Measurements from ENCODE around the gene RHO. TPM values are rescaled to one million over a fixed set of nuclear protein-coding genes. Genes with fewer than 3 reads are reported as not detected.
"Not testable (repeated sequence)": the region's sequence is repeated elsewhere in the genome, so short reads cannot be mapped to it uniquely, and the experiment has no call there.

RHO gene
- not detected for total RNA-seq
- not detected for polyA plus RNA-seq
- total RNA-seq: not detected

DNA sequence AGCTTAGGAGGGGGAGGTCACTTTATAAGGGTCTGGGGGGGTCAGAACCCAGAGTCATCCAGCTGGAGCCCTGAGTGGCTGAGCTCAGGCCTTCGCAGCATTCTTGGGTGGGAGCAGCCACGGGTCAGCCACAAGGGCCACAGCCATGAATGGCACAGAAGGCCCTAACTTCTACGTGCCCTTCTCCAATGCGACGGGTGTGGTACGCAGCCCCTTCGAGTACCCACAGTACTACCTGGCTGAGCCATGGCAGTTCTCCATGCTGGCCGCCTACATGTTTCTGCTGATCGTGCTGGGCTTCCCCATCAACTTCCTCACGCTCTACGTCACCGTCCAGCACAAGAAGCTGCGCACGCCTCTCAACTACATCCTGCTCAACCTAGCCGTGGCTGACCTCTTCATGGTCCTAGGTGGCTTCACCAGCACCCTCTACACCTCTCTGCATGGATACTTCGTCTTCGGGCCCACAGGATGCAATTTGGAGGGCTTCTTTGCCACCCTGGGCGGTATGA is at the start of gene RHO:
TSS of gene RHO (plus strand) at position 51 of the 512 bp plus-strand sequence. CDS start at position 146, 95 bp downstream.
- ATAC-seq: no peak
- no peaks in the 10 kb centered on the region for H3K4me1 Mint-ChIP-seq
- H3K9me3 Mint-ChIP-seq: no peaks in the 10 kb centered on the region
- no peak for DNase-seq
- H3K4me3 Mint-ChIP-seq: no peak within 1 kb of the TSS
- no peak within 1 kb of the TSS for H3K27ac ChIP-seq (ENCODE audit: low read depth, low read length)
- H3K36me3 Mint-ChIP-seq: no peaks in the 10 kb centered on the region
- no peak within 1 kb of the TSS for H3K4me3 ChIP-seq (ENCODE audit: low read length)
- ChIA-PET POLR2A (no interaction called here), CTCF (interaction anchor here (1.0 kb wide), 1 partner anchor 100 kb away, joined by 3 read pairs; no protein-coding TSS in a partner anchor)
- no peaks in the 10 kb centered on the region for H3K27me3 Mint-ChIP-seq
- H3K9me3 ChIP-seq (ENCODE audit: control insufficient read depth in 2 of 3, low read length in 3 of 3): no peaks in the 10 kb centered on the region
- H3K27me3 ChIP-seq (ENCODE audit: control insufficient read depth in 2 of 2, insufficient read depth in 2 of 2, low read length in 2 of 2): no peaks in the 10 kb centered on the region
- intact Hi-C loops (cut with micrococcal nuclease): no loop called here
- H3K27ac Mint-ChIP-seq: peak within 1 kb of the TSS in 1 of 9 donors; percentile 59
- H3K4me1 ChIP-seq (ENCODE audit: control insufficient read depth in 2 of 2, insufficient read depth in 2 of 2, low read length in 2 of 2): no peaks in the 10 kb centered on the region
- H3K36me3 ChIP-seq (ENCODE audit: control insufficient read depth in 2 of 3, insufficient read depth in 3 of 3, low read length in 3 of 3): no peaks in the 10 kb centered on the region

DNA sequence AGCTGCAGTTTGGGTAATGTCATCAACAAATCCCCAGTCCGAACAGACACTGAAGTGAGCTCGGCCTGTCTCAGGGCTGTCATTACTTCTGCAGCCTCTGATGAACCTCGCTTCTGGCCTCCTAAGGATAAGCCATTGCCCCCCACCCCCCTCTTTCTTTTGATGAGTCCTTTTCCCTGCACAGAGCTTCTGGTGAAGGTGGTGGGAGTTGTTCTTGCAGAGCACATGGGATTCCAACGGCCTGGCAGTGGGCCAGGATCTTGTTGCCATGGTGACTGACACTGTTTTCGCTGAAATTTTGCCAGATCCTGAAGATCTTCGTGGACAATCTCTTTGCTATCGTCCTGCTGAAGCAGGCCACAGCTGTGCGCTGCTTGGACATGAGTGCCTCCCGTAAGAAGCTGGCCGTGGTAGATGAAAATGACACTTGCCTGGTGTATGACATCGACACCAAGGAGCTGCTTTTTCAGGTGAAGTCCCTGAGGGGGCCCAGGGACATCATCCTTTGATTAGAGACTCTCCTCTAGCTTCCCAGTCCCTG is 47.1 kb upstream of the RHO start:
- H3K9me3 ChIP-seq (ENCODE audit: control insufficient read depth in 2 of 3, low read length in 3 of 3); H3K27me3 Mint-ChIP-seq; H3K4me3 ChIP-seq (ENCODE audit: low read length); H3K9me3 Mint-ChIP-seq; intact Hi-C loops (cut with micrococcal nuclease); ATAC-seq; H3K27me3 ChIP-seq (ENCODE audit: control insufficient read depth in 2 of 2, insufficient read depth in 2 of 2, low read length in 2 of 2): not testable (repeated sequence)
- Histone ChIP-seq H3K36me3 (ENCODE audit: control insufficient read depth in 2 of 3, insufficient read depth in 3 of 3, low read length in 3 of 3) (peaks cover 0 to 13% (median 7%) of the 10 kb centered on the region in 3 experiments), H3K27ac (ENCODE audit: low read depth, low read length) (peak overlapping the region; percentile 67), H3K4me1 (ENCODE audit: control insufficient read depth in 2 of 2, insufficient read depth in 2 of 2, low read length in 2 of 2) (peaks cover 0 to 12% of the 10 kb centered on the region in 2 donors)
- ChIA-PET CTCF (interaction anchor here (0.5 to 1.1 kb wide), 3 partner anchors 9 to 1549 kb away, joined by 3 to 4 read pairs (median 3); no protein-coding TSS in a partner anchor), POLR2A (interaction anchor here (0.6 to 1.3 kb wide), 3 partner anchors 40 to 801 kb away, joined by 3 to 4 read pairs (median 3); partner anchors contain the start of gene IFT122)
- Mint-ChIP-seq H3K4me3 (peak overlapping the region in 7 of 10 donors; percentile 35 to 66 (median 62)), H3K4me1 (peaks cover 7 to 28% (median 10%) of the 10 kb centered on the region in 7 donors), H3K27ac (peak overlapping the region; percentile 84 to 99 (median 95)), H3K36me3 (peaks cover 6 to 37% (median 12%) of the 10 kb centered on the region in 5 donors)
- DNase-seq: peak in 1 of 9 donors; percentile 7

DNA sequence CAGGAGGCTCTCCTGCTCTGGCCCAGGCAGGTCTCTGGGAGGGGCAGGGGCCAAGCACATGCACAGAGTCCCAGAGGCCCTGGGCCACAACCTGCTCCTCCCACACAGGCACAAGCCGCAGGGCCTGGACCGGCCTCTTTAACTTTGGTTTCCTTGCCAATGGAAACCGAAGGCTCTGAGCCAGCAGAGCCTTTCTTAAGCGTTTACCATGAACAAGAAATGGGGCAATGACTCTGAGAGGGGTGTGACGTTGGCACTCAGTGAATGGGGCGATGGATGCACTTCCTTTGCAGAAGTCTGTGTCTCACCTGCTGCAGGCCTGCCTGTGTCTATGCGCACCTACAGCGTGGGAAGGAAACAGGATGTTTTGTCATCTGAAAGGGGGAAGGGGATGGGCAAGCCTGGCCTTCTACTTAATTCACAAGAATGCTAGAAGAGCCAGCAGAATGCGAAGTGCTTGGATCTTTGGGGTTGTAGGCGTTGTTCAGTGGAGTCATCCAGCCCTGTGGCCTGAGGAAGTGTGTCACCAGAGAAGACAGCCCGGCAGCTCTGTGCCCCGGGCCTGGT is 46.6 kb upstream of the RHO start:
- peak overlapping the region; percentile 67 for H3K27ac ChIP-seq (ENCODE audit: low read depth, low read length)
- H3K27me3 Mint-ChIP-seq: no peaks in the 10 kb centered on the region
- peak overlapping the region in 9 of 10 donors; percentile 3 to 66 (median 61) for H3K4me3 Mint-ChIP-seq
- no peaks in the 10 kb centered on the region for H3K9me3 ChIP-seq (ENCODE audit: control insufficient read depth in 2 of 3, low read length in 3 of 3)
- H3K27me3 ChIP-seq (ENCODE audit: control insufficient read depth in 2 of 2, insufficient read depth in 2 of 2, low read length in 2 of 2): no peaks in the 10 kb centered on the region
- peak overlapping the region; percentile 84 to 99 (median 95) for H3K27ac Mint-ChIP-seq
- H3K4me1 ChIP-seq (ENCODE audit: control insufficient read depth in 2 of 2, insufficient read depth in 2 of 2, low read length in 2 of 2): peaks cover 0 to 12% of the 10 kb centered on the region in 2 donors
- POLR2A ChIA-PET: interaction anchor here (0.6 to 1.3 kb wide), 3 partner anchors 14 to 41 kb away, joined by 3 to 4 read pairs (median 3); partner anchors contain the start of gene IFT122
- CTCF ChIA-PET: interaction anchor here (1.1 kb wide), 1 partner anchor 9 kb away, joined by 4 read pairs; no protein-coding TSS in a partner anchor
- peaks cover 0 to 10% (median 5%) of the 10 kb centered on the region in 3 experiments for H3K36me3 ChIP-seq (ENCODE audit: control insufficient read depth in 2 of 3, insufficient read depth in 3 of 3, low read length in 3 of 3)
- H3K9me3 Mint-ChIP-seq: no peaks in the 10 kb centered on the region
- H3K4me1 Mint-ChIP-seq: peaks cover 9 to 28% (median 10%) of the 10 kb centered on the region in 7 donors
- peaks cover 6 to 31% (median 15%) of the 10 kb centered on the region in 5 donors for H3K36me3 Mint-ChIP-seq
- ATAC-seq (peak; percentile 93), DNase-seq (peak in 8 of 9 donors; percentile 11 to 89 (median 84))
- no peak overlapping the region for H3K4me3 ChIP-seq (ENCODE audit: low read length)
- intact Hi-C loops (cut with micrococcal nuclease): loop anchor here in 1 of 2 donors (1.0 kb wide), 1 partner anchor 42 kb away; the partner anchor contains the start of gene IFT122

DNA sequence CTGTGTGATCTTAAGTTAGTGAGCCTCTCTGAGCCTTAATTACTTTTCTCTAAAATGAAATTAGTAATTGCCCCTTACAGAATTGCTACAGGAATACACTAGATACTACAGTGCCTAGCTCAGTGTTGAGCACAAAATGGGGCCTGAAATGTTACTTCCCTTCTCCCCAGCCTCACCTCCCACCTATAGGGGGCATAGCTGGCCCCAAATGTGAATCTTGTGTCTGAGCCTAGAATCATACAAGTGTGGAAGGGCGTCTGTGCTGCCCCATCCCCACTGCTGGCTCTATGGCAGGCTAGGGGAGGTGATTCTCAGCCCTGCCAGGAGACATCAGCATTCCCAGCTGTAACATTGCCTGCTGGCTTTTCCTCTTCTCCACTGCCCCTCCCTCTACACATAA is 45.7 kb upstream of the RHO start:
- Mint-ChIP-seq H3K27ac (peak overlapping the region; percentile 42 to 99 (median 90)), H3K4me1 (peaks cover 9 to 28% (median 10%) of the 10 kb centered on the region in 7 donors), H3K36me3 (peaks cover 6 to 25% (median 13%) of the 10 kb centered on the region in 5 donors), H3K4me3 (no peak overlapping the region), H3K9me3 (no peaks in the 10 kb centered on the region), H3K27me3 (no peaks in the 10 kb centered on the region)
- CTCF ChIA-PET: no interaction called here
- Histone ChIP-seq H3K27ac (ENCODE audit: low read depth, low read length) (no peak overlapping the region), H3K4me1 (ENCODE audit: control insufficient read depth in 2 of 2, insufficient read depth in 2 of 2, low read length in 2 of 2) (peaks cover 0 to 12% of the 10 kb centered on the region in 2 donors), H3K27me3 (ENCODE audit: control insufficient read depth in 2 of 2, insufficient read depth in 2 of 2, low read length in 2 of 2) (no peaks in the 10 kb centered on the region), H3K4me3 (ENCODE audit: low read length) (no peak overlapping the region), H3K9me3 (ENCODE audit: control insufficient read depth in 2 of 3, low read length in 3 of 3) (no peaks in the 10 kb centered on the region), H3K36me3 (ENCODE audit: control insufficient read depth in 2 of 3, insufficient read depth in 3 of 3, low read length in 3 of 3) (peaks cover 0 to 8% (median 3%) of the 10 kb centered on the region in 3 experiments)
- DNase-seq (no peak), ATAC-seq (no peak)
- POLR2A ChIA-PET: no interaction called here
- intact Hi-C loops (cut with micrococcal nuclease): loop anchor here in 1 of 2 donors (1.0 kb wide), 1 partner anchor 42 kb away; the partner anchor contains the start of gene IFT122

DNA sequence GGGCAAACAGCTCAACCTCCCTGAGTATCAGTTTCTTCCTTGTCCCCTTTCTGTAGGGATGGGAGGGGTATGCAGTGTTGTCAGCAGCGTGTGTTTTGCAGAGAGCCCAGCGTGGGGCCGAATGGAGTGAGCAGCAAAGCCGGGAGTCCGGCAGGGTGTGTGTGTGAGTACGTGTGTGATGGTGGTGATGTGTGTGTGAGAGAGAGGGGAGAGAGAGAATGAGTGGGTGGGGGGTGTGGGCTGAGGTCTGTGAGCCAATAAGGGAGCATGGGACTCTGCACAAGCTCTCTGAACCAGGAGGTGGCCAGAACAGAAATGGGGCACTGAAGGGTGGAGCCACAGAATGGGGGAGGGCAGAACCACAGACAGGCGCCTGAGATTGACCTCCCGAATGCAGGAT is 44.6 kb upstream of the RHO start:
- peak overlapping the region in 3 of 9 donors; percentile 22 to 60 (median 46) for H3K27ac Mint-ChIP-seq
- H3K36me3 Mint-ChIP-seq: peaks cover 6 to 22% (median 9%) of the 10 kb centered on the region in 5 donors
- ChIA-PET POLR2A (no interaction called here), CTCF (no interaction called here)
- Histone ChIP-seq H3K27me3 (ENCODE audit: control insufficient read depth in 2 of 2, insufficient read depth in 2 of 2, low read length in 2 of 2) (no peaks in the 10 kb centered on the region), H3K4me1 (ENCODE audit: control insufficient read depth in 2 of 2, insufficient read depth in 2 of 2, low read length in 2 of 2) (peaks cover 0 to 12% of the 10 kb centered on the region in 2 donors), H3K27ac (ENCODE audit: low read depth, low read length) (no peak overlapping the region), H3K36me3 (ENCODE audit: control insufficient read depth in 2 of 3, insufficient read depth in 3 of 3, low read length in 3 of 3) (peaks cover 0 to 4% (median 0%) of the 10 kb centered on the region in 3 experiments), H3K4me3 (ENCODE audit: low read length) (no peak overlapping the region), H3K9me3 (ENCODE audit: control insufficient read depth in 2 of 3, low read length in 3 of 3) (no peaks in the 10 kb centered on the region)
- H3K9me3 Mint-ChIP-seq: no peaks in the 10 kb centered on the region
- ATAC-seq: no peak
- intact Hi-C loops (cut with micrococcal nuclease): no loop called here
- peaks cover 9 to 28% (median 10%) of the 10 kb centered on the region in 7 donors for H3K4me1 Mint-ChIP-seq
- no peak for DNase-seq
- no peaks in the 10 kb centered on the region for H3K27me3 Mint-ChIP-seq
- no peak overlapping the region for H3K4me3 Mint-ChIP-seq

DNA sequence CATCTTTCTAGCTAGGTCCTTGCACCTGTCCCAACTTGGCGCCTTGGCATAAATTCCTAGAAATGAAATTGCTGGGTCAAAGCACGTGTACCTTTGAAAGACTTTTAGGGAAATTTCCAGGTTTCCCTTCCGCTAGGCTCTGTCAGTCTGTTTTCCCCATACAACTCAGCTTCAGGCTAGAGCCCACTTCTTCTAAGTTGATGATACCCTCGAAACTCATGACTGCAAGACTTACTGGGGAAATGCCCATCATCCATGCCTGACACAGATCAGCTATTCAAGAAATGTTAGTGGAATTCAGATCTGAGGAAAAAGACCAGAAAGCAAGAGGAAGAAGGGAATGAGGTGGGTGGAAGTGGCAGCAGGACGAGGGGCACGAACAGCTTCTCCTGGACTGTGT is 43.3 kb upstream of the RHO start:
- H3K4me1 ChIP-seq (ENCODE audit: control insufficient read depth in 2 of 2, insufficient read depth in 2 of 2, low read length in 2 of 2): peaks cover 0 to 12% of the 10 kb centered on the region in 2 donors
- H3K27me3 Mint-ChIP-seq; DNase-seq; POLR2A ChIA-PET; H3K9me3 ChIP-seq (ENCODE audit: control insufficient read depth in 2 of 3, low read length in 3 of 3); H3K27ac ChIP-seq (ENCODE audit: low read depth, low read length); H3K36me3 ChIP-seq (ENCODE audit: control insufficient read depth in 2 of 3, insufficient read depth in 3 of 3, low read length in 3 of 3); H3K9me3 Mint-ChIP-seq; H3K27me3 ChIP-seq (ENCODE audit: control insufficient read depth in 2 of 2, insufficient read depth in 2 of 2, low read length in 2 of 2); H3K4me3 Mint-ChIP-seq; intact Hi-C loops (cut with micrococcal nuclease); H3K4me3 ChIP-seq (ENCODE audit: low read length); ATAC-seq: not testable (repeated sequence)
- CTCF ChIA-PET: interaction anchor here (1.5 kb wide), 1 partner anchor 10 kb away, joined by 5 read pairs; no protein-coding TSS in a partner anchor
- Mint-ChIP-seq H3K27ac (peak overlapping the region in 1 of 9 donors; percentile 60), H3K4me1 (peaks cover 9 to 28% (median 11%) of the 10 kb centered on the region in 7 donors), H3K36me3 (peaks cover 6 to 24% (median 9%) of the 10 kb centered on the region in 5 donors)
